GM18907 (cell line): ENCODE data around the gene KLF4.

Experiments used
- ATAC-seq: cut with Tn5 transposase; IDR thresholded peaks from one replicate; pipeline ENCODE4 v1.9.1; 2021; ENCODE audit warnings: mild to moderate bottlenecking, moderate library complexity; ENCODE audit not compliant: unreplicated experiment

KLF4 gene

DNA sequence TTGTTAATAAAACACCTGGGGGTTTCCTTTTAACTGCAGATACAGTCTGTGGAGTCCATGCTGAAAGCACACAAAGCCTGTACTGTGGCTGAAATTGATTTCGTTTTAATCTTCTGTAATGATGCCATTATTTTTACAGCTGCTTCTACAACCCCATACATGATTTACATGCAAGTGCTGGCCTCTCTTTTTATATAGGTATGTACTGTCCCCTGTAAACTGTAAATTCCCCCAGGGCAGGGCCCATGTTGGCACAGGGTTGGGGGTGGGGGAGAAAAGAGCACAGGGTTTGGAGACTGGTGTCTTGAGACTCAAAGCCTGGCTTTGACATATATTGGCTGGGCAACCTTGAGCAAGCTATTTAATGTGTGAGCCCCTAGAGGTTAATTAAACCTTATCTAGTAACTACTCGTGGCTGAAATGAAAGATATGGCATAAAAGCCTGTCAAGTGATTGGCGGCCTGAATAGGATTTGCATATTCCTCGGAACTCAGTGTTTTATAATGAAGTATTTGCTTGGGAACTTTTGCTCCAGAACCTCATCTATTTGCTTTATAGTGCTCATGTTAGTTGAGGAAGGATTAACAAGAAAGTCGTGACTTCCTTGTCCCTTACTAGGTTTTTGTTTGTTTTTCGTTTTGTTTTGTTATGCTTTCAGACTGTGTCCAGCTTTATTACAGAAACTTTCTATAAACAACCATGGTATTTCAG, 34.0 kb downstream of the KLF4 start:
- no peak for ATAC-seq

- ATAC-seq = no peak
These were observed 36.1 kb downstream of the KLF4 start for GRCh38 chr9:107453479-107453878.

DNA sequence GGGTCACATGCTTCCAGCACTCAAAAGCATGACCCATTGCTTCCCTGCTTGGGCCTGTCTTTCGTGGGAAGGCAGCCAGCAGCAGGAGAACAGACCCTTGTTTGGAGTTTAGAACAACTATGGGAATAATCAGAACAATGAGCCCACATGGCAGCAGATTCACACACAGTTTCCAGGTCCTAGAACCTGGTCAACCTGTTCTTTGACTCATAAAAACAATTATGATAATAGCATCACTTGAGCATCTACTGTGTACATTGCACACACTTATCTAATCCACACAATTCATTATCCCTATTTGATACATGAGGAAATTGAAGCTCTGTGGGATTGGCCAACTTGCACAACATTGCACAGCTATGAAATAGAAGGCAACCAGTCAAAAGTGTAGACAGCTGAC, 41.7 kb downstream of the KLF4 start:
- no peak for ATAC-seq

DNA sequence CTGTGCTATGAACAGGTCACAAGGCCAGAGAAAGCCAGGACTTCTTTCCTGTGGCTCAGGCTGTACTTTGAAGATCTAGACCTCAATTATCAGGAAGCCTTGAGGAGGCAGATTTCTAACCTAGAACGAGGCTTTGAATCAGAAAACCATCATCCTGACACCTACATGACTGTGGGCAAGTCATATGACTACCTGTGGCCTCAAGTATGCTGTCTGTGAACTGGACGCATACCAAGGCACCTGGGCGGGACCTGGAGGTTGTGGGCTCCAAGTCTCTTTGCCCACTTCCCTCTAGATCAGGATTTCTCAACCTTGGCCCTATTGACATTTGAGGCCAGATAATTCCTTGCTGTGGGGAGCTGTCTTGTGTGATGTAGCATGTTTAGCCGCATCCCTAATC, 42.5 kb downstream of the KLF4 start:
- ATAC-seq = no peak

DNA sequence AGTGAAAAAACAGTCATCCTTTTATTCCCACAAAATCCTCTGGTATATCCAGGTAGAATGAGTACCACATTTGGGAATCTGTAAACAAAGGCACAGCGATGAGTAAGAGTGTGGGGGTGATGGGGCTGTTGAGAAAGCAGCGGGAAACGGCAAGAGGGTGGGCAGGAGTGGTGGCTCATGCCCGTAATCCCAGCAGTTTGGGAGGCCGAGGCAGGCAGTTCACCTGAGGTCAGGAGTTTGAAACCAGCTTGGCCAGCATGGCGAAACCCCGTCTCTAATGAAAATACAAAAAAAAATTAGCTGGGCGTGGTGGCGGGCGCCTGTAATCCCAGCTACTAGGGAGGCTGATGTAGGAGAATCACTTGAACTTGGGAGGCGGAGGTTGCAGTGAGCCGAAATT, 43.1 kb downstream of the KLF4 start:
- ATAC-seq = no peak

DNA sequence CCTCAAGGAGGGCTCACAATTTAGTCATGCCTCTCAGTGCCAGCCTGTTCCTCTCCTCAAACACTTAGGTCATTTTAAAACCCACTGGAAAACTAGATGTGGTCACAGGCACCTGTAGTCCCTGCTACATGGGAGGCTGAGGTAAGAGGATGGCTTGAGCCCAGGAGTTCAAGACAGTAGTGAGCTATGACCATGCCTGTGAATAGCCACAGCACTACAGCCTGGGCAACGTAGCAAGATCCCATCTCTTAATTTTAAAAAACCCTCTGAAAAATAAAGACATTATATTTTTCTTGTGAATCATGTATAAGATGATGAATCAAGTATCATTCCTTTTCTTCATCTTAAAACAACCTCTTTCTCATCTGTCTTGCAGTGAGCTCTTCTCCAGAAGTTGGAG, 45.8 kb downstream of the KLF4 start:
- ATAC-seq = no peak

GRCh38 chr9:107439991-107440456, 49.5 kb downstream of the KLF4 start:
- no peak for ATAC-seq

DNA sequence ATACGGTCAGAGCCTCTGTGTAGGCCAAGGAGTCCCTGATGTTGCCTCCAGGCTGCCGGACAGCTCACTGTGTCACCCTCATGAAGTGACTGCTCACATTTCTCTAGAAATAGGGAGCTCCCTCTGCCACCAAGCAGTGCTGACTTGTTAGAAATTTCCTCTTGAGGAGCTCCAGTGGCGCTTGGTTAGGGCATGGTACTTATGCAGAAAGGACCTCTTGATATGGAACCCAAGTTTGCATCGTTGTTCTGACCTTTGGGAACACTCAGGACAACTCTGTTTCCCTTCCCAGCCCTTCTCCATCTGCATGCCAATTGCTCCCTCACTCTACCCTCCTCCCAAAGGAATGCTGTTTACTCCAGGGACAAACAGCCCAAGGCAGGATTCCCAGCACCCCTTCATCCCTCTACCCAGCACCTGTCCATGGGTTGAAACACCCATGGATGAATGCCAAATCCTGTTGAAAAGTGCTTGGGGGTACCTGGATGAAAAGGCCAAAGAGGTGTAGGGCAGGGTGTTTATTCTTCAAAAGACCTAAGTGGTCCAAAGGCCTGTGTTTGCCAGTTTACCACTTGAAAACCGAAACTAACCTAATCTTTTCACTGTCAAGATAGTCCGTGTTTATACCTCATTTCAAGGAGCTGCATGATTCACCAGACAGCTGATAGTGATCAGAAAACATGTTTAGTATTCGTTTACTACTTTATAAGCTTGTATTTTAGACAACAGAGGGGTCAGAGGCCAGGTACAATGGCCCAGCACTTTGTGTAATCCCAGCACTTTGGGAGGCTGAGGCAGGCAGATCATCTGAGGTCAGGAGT, 51.1 kb downstream of the KLF4 start:
- no peak for ATAC-seq

DNA sequence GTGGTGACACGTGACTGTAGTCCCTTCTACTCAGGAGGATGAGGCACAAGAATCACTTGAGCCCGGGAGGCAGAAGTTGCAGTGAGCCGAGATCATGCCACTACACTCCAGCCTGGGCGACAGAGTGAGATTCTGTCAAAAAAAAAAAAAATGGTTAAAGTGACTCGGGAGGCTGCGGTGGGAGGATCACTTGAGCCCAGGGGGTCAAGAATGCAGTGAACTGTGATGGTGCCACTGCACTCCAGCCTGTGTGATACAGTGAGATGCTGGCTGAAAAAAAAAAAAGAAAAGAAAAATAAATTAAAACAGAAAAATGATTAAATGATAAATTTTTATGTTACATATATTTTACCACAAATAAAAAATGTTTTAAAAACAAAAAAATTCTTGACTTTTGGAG, 51.9 kb downstream of the KLF4 start:
- ATAC-seq = no peak

DNA sequence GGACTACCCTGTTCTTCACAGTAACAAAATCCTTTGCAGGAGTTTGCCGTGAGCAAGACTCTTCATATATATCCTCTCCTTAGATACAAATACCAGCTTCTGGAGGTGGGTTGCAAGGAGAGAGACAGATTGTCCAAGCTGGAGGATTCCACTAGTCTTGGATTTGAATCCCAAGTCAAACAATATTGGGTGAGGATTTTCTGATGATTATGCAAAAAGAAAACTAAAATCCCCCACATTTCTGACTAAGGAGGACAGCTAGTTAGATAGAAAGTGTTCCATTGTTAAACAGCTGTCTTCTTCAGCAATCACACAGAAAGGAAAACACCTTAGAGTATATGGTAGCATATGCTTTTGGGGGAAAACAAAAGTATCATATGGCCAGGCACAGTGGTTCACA, 54.2 kb downstream of the KLF4 start:
- ATAC-seq = no peak
